Right cardiac atrium (tissue), 5 donors: Measurements from ENCODE around the gene KCNQ1. TPM values are rescaled to one million over a fixed set of nuclear protein-coding genes. Genes with fewer than 3 reads are reported as not detected.
A peak's percentile ranks its signal among the peaks of the same experiment; 100 is the strongest.

Source experiments
- ATAC-seq, 2 donors: fragments of 200-7000 bp; cut with Tn5 transposase; one replicate each; pipeline versions ENCODE4 v1.8.0 to v1.9.1; 2020; ENCODE audit warnings: moderate library complexity in 2 of 2, mild to moderate bottlenecking in 1 of 2
- DNase-seq, 3 donors: peaks; one replicate each; pipeline ENCODE4 v3.0.0-alpha.2; 2020
- H3K27ac ChIP-seq: one replicate; pipeline ENCODE4 v1.5.1; 2013; ENCODE audit warnings: mild to moderate bottlenecking, low read length, control low read depth, moderate library complexity
- H3K27me3 ChIP-seq: one replicate; pipeline ENCODE4 v1.6.1; 2013; ENCODE audit not compliant: control insufficient read depth, insufficient read depth
- H3K4me1 ChIP-seq: one replicate; pipeline ENCODE4 v1.6.1; 2013; ENCODE audit warnings: low read length; ENCODE audit not compliant: control insufficient read depth, insufficient read depth
- H3K4me3 ChIP-seq: one replicate; pipeline ENCODE4 v1.5.1; 2013; ENCODE audit warnings: low read length, control low read depth
- H3K9me3 ChIP-seq: one replicate; pipeline ENCODE4 v1.6.1; 2013; ENCODE audit warnings: low read length; ENCODE audit not compliant: control insufficient read depth
- WGBS: extraction: QIAGEN DNeasy Blood & Tissue Kit; methylation state at CpG from one replicate; pipeline ENCODE4 v1.1.7; 2013; 5-methylcytosine and 5-hydroxymethylcytosine counted together
- intact Hi-C, 4 donors: fragments of 100-400 bp; cut with DNase I; formaldehyde crosslinking; loops; one replicate each; pipeline versions ENCODE4 v1.11.0 to v1.14.0; 2022 to 2023
- polyA plus RNA-seq: library from polyadenylated mRNA; stranded (reverse); fragments of 200-250 nt; gene quantifications from one replicate; pipeline ENCODE4 v1.2.3, GENCODE V29; 2013
- total RNA-seq, 4 donors: library from RNA; stranded (reverse); fragmentation: NEBNext Ultra II Directional; extraction: Animal tissue kit (Norgen Biotek cat#: 25700); gene quantifications; one replicate each; pipeline ENCODE4 v1.2.1, GENCODE V29; 2021
- donor health status: healthy with polysubstance abuse.
- donor health status: DM: no; HTN: yes; CAD: no.
- donor health status: DM: no; HTN: no; CAD: no.
- donor health status: DM: no; HTN: yes; CAD: no; lungs with severe emphysema.
- donor health status: DM: yes; HTN: yes; CAD: no.

KCNQ1 gene
- total and polyA plus RNA-seq, 5 donors: 36.4 to 46.8 (median 37.7) TPM

DNA sequence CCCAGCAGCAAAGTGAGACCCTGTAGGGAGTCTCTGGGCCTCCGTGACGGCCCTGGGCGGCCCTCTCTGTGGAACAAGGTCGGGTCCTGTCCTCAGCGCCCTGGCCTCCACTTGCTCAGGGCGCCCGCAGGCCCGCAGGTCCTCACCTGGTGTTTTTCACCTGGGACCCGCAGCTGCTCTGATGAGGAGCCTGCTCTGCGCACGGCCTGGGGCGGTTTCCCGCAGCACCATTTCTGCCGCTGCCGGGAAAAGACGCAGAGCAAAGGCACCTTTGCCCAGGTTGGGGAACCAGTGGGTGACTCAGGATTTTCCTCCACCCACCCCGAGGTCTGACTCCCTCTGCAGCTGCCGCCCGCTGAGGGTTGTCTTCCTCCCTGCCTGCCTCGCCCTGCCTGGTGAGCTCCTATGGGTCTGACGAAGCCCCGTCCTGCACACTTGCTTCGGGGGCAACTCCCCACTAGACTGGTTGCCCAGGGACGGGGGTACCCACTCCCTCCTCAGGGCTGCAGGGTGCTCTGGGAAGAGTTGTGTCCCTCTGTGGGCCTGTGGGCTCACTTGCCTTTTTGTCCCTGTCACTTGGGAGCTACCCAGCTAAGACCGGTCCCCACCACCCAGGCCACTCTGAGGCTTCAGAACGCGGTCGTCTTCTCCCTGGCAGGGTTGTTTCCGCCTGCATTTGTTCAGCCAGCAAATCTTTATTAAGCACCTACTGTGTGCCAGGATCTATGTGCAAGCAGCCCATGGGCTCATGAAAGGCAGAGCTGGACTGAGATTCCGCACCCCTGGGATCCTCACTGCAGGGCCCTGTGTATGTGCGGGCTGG lies 89.5 kb downstream of the KCNQ1 start:
- no peaks in the 10 kb centered on the region for H3K9me3 ChIP-seq
- no peak for ATAC-seq
- peaks cover 3% of the 10 kb centered on the region for H3K4me1 ChIP-seq
- no peaks in the 10 kb centered on the region for H3K27me3 ChIP-seq
- WGBS: 89% methylated on average over 31 of the region's 31 CpGs
- H3K4me3 ChIP-seq: no peak overlapping the region
- peak; percentile 9 to 58 (median 52) for DNase-seq
- intact Hi-C loops: loop anchor here in 2 of 4 donors (10.0 kb wide), 2 partner anchors 230 to 340 kb away; partner anchors contain the start of genes C11orf21 (in 1 of the 2) and TSPAN32 (in 1 of the 2)
- H3K27ac ChIP-seq: no peak overlapping the region

- Histone ChIP-seq H3K9me3 (no peaks in the 10 kb centered on the region), H3K4me3 (no peak overlapping the region), H3K4me1 (peaks cover 3% of the 10 kb centered on the region), H3K27ac (no peak overlapping the region), H3K27me3 (no peaks in the 10 kb centered on the region)
- WGBS: 94% methylated on average over 15 of the region's 15 CpGs
- no peak for ATAC-seq
- peak; percentile 8 to 53 (median 26) for DNase-seq
- intact Hi-C loops: loop anchor here in 2 of 4 donors (10.0 kb wide), 2 partner anchors 230 to 340 kb away; partner anchors contain the start of genes C11orf21 (in 1 of the 2) and TSPAN32 (in 1 of the 2)
Measured at GRCh38 chr11:2534957-2535672, 90.3 kb downstream of the KCNQ1 start.

- WGBS: 88% methylated on average over 27 of the region's 27 CpGs
- H3K27me3 ChIP-seq: no peaks in the 10 kb centered on the region
- ATAC-seq (no peak), DNase-seq (peak; percentile 8 to 40 (median 38))
- peaks cover 3% of the 10 kb centered on the region for H3K4me1 ChIP-seq
- intact Hi-C loops: loop anchor here in 2 of 4 donors (10.0 kb wide), 2 partner anchors 231 to 341 kb away; partner anchors contain the start of genes C11orf21 (in 1 of the 2) and TSPAN32 (in 1 of the 2)
- no peaks in the 10 kb centered on the region for H3K9me3 ChIP-seq
- no peak overlapping the region for H3K4me3 ChIP-seq
- no peak overlapping the region for H3K27ac ChIP-seq
Measured at GRCh38 chr11:2535673-2536439, 91.0 kb downstream of the KCNQ1 start.

- no peaks in the 10 kb centered on the region for H3K9me3 ChIP-seq
- DNase-seq (peak; percentile 11 to 47 (median 30)), ATAC-seq (no peak)
- H3K27ac ChIP-seq: no peak overlapping the region
- no peak overlapping the region for H3K4me3 ChIP-seq
- H3K27me3 ChIP-seq: no peaks in the 10 kb centered on the region
- H3K4me1 ChIP-seq: peaks cover 3% of the 10 kb centered on the region
- intact Hi-C loops: loop anchor here in 2 of 4 donors (10.0 kb wide), 2 partner anchors 232 to 342 kb away; partner anchors contain the start of genes C11orf21 (in 1 of the 2) and TSPAN32 (in 1 of the 2)
- WGBS: 95% methylated on average over 19 of the region's 19 CpGs
Measured at GRCh38 chr11:2536440-2536989, 91.7 kb downstream of the KCNQ1 start.

DNA sequence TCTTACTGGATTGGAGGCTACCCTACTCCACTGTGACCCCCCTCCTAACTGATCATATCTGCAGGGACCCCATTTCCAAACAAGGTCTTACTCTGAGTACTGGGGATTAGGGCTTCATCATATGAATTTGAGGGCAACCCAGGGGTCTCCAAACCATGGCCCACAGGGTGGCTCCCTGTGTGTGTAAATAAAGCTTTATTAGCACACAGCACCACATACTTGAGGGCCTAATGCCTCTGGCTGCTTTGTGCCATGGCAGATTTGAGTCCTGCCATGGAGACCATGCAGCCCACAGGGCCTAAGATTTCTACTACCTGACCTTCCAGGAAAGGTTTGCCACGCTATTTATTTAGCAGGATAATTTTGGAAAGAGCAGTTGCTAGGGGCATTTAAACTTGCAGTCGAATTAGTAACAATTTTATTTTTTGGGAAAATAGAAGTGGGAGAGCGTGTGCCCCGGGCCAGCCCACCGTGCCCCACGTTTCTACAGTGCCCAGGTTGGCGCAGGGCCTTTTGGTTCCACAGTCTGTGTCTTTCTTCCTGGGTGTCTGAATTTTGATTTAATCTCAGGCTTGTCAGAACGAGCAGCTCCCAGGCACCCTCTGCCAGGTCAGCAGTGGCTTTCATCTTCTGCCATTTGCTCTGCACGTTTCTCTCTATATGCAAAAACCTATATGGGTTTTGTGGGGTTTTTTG lies 92.3 kb downstream of the KCNQ1 start:
- H3K4me1 ChIP-seq: peaks cover 3% of the 10 kb centered on the region
- no peak for ATAC-seq
- intact Hi-C loops: loop anchor here in 2 of 4 donors (10.0 kb wide), 2 partner anchors 232 to 342 kb away; partner anchors contain the start of genes C11orf21 (in 1 of the 2) and TSPAN32 (in 1 of the 2)
- WGBS: 95% methylated on average over 9 of the region's 9 CpGs
- no peaks in the 10 kb centered on the region for H3K27me3 ChIP-seq
- no peak overlapping the region for H3K4me3 ChIP-seq
- DNase-seq: peak in 1 of 3 donors; percentile 26
- H3K27ac ChIP-seq: no peak overlapping the region
- H3K9me3 ChIP-seq: no peaks in the 10 kb centered on the region

- DNase-seq: peak in 2 of 3 donors; percentile 19 to 41
- ATAC-seq: no peak
- no peak overlapping the region for H3K4me3 ChIP-seq
- no peaks in the 10 kb centered on the region for H3K27me3 ChIP-seq
- no peak overlapping the region for H3K27ac ChIP-seq
- no peaks in the 10 kb centered on the region for H3K9me3 ChIP-seq
- intact Hi-C loops: loop anchor here in 2 of 4 donors (10.0 kb wide), 2 partner anchors 233 to 343 kb away; partner anchors contain the start of genes C11orf21 (in 1 of the 2) and TSPAN32 (in 1 of the 2)
- 71% methylated on average over 27 of the region's 27 CpGs for WGBS
- peaks cover 3% of the 10 kb centered on the region for H3K4me1 ChIP-seq
Measured at GRCh38 chr11:2537896-2538724, 93.3 kb downstream of the KCNQ1 start.

DNA sequence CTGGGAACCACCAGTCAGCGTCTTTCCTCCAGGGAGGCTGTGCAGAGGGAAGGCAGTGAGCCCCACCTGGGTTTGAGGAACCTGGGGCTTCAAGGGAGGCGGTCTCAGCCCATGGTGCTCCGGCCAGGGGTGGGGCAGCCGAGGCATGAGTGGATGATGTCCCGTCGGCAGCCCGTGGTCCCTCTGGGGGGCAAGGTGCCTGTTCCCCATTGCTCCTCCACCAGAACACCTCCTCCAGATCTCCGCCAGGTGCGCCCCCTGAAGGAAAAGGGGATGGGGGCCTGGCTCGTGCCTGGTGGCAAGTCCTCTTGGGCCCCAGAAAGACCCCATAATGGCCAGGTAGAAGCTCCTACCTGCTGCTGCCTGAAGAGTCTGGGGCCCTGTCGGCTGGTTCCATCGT lies 94.1 kb downstream of the KCNQ1 start:
- intact Hi-C loops: loop anchor here in 2 of 4 donors (10.0 kb wide), 2 partner anchors 234 to 344 kb away; partner anchors contain the start of genes C11orf21 (in 1 of the 2) and TSPAN32 (in 1 of the 2)
- no peaks in the 10 kb centered on the region for H3K9me3 ChIP-seq
- peaks cover 2% of the 10 kb centered on the region for H3K4me1 ChIP-seq
- 97% methylated on average over 12 of the region's 12 CpGs for WGBS
- H3K27me3 ChIP-seq: no peaks in the 10 kb centered on the region
- DNase-seq (peak in 2 of 3 donors; percentile 4 to 27), ATAC-seq (no peak)
- H3K4me3 ChIP-seq: no peak overlapping the region
- no peak overlapping the region for H3K27ac ChIP-seq

GRCh38 chr11:2539371-2540222 lies 94.8 kb downstream of the KCNQ1 start:
- intact Hi-C loops: loop anchor here in 2 of 4 donors (10.0 kb wide), 3 partner anchors 235 to 345 kb away; partner anchors contain the start of genes C11orf21 (in 1 of the 2) and TSPAN32 (in 1 of the 2)
- ATAC-seq: no peak
- 92% methylated on average over 34 of the region's 34 CpGs for WGBS
- Histone ChIP-seq H3K9me3 (no peaks in the 10 kb centered on the region), H3K4me1 (no peaks in the 10 kb centered on the region), H3K27me3 (no peaks in the 10 kb centered on the region), H3K4me3 (no peak overlapping the region), H3K27ac (no peak overlapping the region)
- DNase-seq: peak; percentile 7 to 40 (median 40)
